SK-N-SH (cell line): ENCODE measurements around the gene CACNB3. TPM values are rescaled to one million over a fixed set of nuclear protein-coding genes. Genes with fewer than 3 reads are reported as not detected.
A peak's percentile ranks its signal among the peaks of the same experiment; 100 is the strongest.

Source experiments
- CTCF ChIA-PET: fragments of 300-600, 350-600 bp; formaldehyde crosslinking; extraction: SDS; loops from one replicate; lab custom pipeline; 2021; lab: Yijun Ruan, JAX
- POLR2A ChIA-PET: fragments of 350-600 bp; sonication (Branson Sonifier 250); formaldehyde crosslinking; extraction: SDS; loops from one replicate; lab custom pipeline; 2020; ENCODE audit warnings: antibody characterized with exemption, inconsistent platforms; lab: Yijun Ruan, JAX
- DNase-seq: peaks from one replicate; pipeline ENCODE4 v3.0.0; 2012
- H2AFZ ChIP-seq: fragments of 200-600 bp; sonication (generic); 2 replicates; pipeline ENCODE4 v1.8.1; 2016; ENCODE audit warnings: antibody characterized with exemption, mild to moderate bottlenecking, low read depth
- H3F3A ChIP-seq: fragments of 200-600 bp; sonication (generic); replicated peaks from 2 replicates; pipeline ENCODE3; 2016; ENCODE audit warnings: antibody characterized with exemption, mild to moderate bottlenecking; ENCODE audit not compliant: insufficient read depth
- H3K27ac ChIP-seq, 2 experiments: fragments of 200-500 bp in 1 of 2; fragments of 200-600 bp in 1 of 2; sonication (Bioruptor generic) in 1 of 2; sonication (generic), shearing (Covaris generic) in 1 of 2; 2 replicates each; pipeline versions ENCODE4 v1.5.1 to v1.6.1; 2014 to 2016; ENCODE audit warnings: low read depth in 2 of 2, inconsistent platforms in 1 of 2, low read length in 1 of 2, mild to moderate bottlenecking in 1 of 2, mixed read lengths in 1 of 2
- H3K27me3 ChIP-seq: fragments of 200-600 bp; sonication (generic), shearing (Covaris generic); 2 replicates; pipeline ENCODE4 v1.6.1; 2016; ENCODE audit warnings: mixed run types; ENCODE audit not compliant: insufficient read depth
- H3K36me3 ChIP-seq, 2 experiments: fragments of 200-500 bp in 1 of 2; fragments of 200-600 bp in 1 of 2; sonication (Bioruptor generic) in 1 of 2; sonication (generic) in 1 of 2; replicated peaks in 1 of 2; 2 replicates each; pipeline versions ENCODE3 to v1.5.1; 2014 to 2016; ENCODE audit warnings: low read length in 1 of 2, mild to moderate bottlenecking in 1 of 2; ENCODE audit not compliant: insufficient read depth in 2 of 2, control insufficient read depth in 1 of 2
- H3K4me1 ChIP-seq, 2 experiments: fragments of 200-500 bp in 1 of 2; fragments of 200-600 bp in 1 of 2; sonication (Bioruptor generic) in 1 of 2; sonication (generic), shearing (Covaris generic) in 1 of 2; 2 replicates each; pipeline versions ENCODE4 v1.5.1 to v1.6.1; 2014 to 2016; ENCODE audit warnings: low read depth in 1 of 2, low read length in 1 of 2, mixed run types in 1 of 2; ENCODE audit not compliant: insufficient read depth in 2 of 2, control insufficient read depth in 1 of 2
- H3K4me2 ChIP-seq: fragments of 200-600 bp; sonication (generic), shearing (Covaris generic); 2 replicates; pipeline ENCODE4 v1.6.1; 2017; ENCODE audit warnings: mixed run types
- H3K4me3 ChIP-seq, 2 experiments: fragments of 200-500 bp in 1 of 2; fragments of 200-600 bp in 1 of 2; sonication (Bioruptor generic) in 1 of 2; sonication (generic), shearing (Covaris generic) in 1 of 2; 2 replicates each; pipeline versions ENCODE4 v1.5.1 to v1.8.1; 2014 to 2016; ENCODE audit warnings: low read depth in 2 of 2, inconsistent platforms in 1 of 2, low read length in 1 of 2, mild to moderate bottlenecking in 1 of 2, mixed read lengths in 1 of 2, moderate library complexity in 1 of 2
- H3K79me2 ChIP-seq: fragments of 200-600 bp; sonication (generic); 2 replicates; pipeline ENCODE4 v1.8.1; 2017; ENCODE audit warnings: mild to moderate bottlenecking; ENCODE audit not compliant: insufficient read depth
- H3K9ac ChIP-seq: fragments of 200-600 bp; sonication (generic); 2 replicates; pipeline ENCODE4 v1.6.1; 2017; ENCODE audit warnings: mixed run types
- H3K9me2 ChIP-seq: fragments of 200-600 bp; sonication (generic); 2 replicates; pipeline ENCODE4 v1.6.1; 2017; ENCODE audit warnings: mixed run types
- H3K9me3 ChIP-seq: fragments of 200-600 bp; sonication (generic); 2 replicates; pipeline ENCODE4 v1.6.1; 2017; ENCODE audit warnings: mixed run types, mild to moderate bottlenecking, moderate library complexity
- H4K20me1 ChIP-seq: fragments of 200-600 bp; sonication (generic); 2 replicates; pipeline ENCODE4 v1.6.1; 2017; ENCODE audit warnings: mild to moderate bottlenecking, mixed run types; ENCODE audit not compliant: insufficient read depth
- CHD2 ChIP-seq: fragments of 150-350 bp; IDR thresholded peaks from 2 replicates; pipeline ENCODE4 v1.6.1; 2018; ENCODE audit warnings: low read length; ENCODE audit not compliant: partially characterized antibody
- EZH2phosphoT487 ChIP-seq: fragments of 200-600 bp; sonication (generic); IDR thresholded peaks from 2 replicates; pipeline ENCODE4 v1.6.1; 2017; ENCODE audit warnings: low read depth, mixed run types, mild to moderate bottlenecking, antibody characterized with exemption, moderate library complexity, borderline replicate concordance
- FOSL2 ChIP-seq: IDR thresholded peaks from 2 replicates; pipeline ENCODE4 v1.4.0; 2012; ENCODE audit warnings: low read depth, mild to moderate bottlenecking, moderate library complexity, borderline replicate concordance
- FOXM1 ChIP-seq: IDR thresholded peaks from 2 replicates; pipeline ENCODE4 v1.4.0; 2012; ENCODE audit warnings: low read depth, mild to moderate bottlenecking
- JUND ChIP-seq: IDR thresholded peaks from 2 replicates; pipeline ENCODE4 v1.4.0; 2012
- MEF2A ChIP-seq: IDR thresholded peaks from 2 replicates; pipeline ENCODE4 v1.4.0; 2012; ENCODE audit warnings: low read depth, borderline replicate concordance
- NFIC ChIP-seq: IDR thresholded peaks from 2 replicates; pipeline ENCODE4 v1.4.0; 2012; ENCODE audit warnings: borderline replicate concordance
- NRF1 ChIP-seq: IDR thresholded peaks from 2 replicates; pipeline ENCODE4 v1.6.1; 2012; ENCODE audit warnings: low read depth, mild to moderate bottlenecking, low read length
- RAD21 ChIP-seq: IDR thresholded peaks from 2 replicates; pipeline ENCODE4 v1.6.1; 2012; ENCODE audit warnings: mild to moderate bottlenecking, low read length
- RCOR1 ChIP-seq: fragments of 150-350 bp; IDR thresholded peaks from 2 replicates; pipeline ENCODE4 v1.6.1; 2017; ENCODE audit warnings: antibody characterized with exemption, low read length
- RFX5 ChIP-seq: IDR thresholded peaks from 2 replicates; pipeline ENCODE4 v1.6.1; 2012; ENCODE audit warnings: mild to moderate bottlenecking, improper control_type of control experiment, low read length
- RXRA ChIP-seq: IDR thresholded peaks from 2 replicates; pipeline ENCODE4 v1.4.0; 2012; ENCODE audit warnings: low read depth, mild to moderate bottlenecking, borderline replicate concordance
- SMC3 ChIP-seq: IDR thresholded peaks from 2 replicates; pipeline ENCODE4 v1.6.1; 2012; ENCODE audit warnings: low read depth, low read length, improper control_type of control experiment
- TAF1 ChIP-seq: IDR thresholded peaks from 2 replicates; pipeline ENCODE4 v1.6.1; 2012; ENCODE audit warnings: low read depth, mild to moderate bottlenecking, low read length, moderate library complexity, borderline replicate concordance
- TCF12 ChIP-seq: IDR thresholded peaks from 2 replicates; pipeline ENCODE4 v1.4.0; 2012
- TEAD4 ChIP-seq: IDR thresholded peaks from 2 replicates; pipeline ENCODE4 v1.4.0; 2012; ENCODE audit warnings: mild to moderate bottlenecking, borderline replicate concordance; ENCODE audit not compliant: insufficient read depth
- USF1 ChIP-seq: IDR thresholded peaks from 2 replicates; pipeline ENCODE4 v1.4.0; 2012; ENCODE audit warnings: low read depth, borderline replicate concordance
- YY1 ChIP-seq: IDR thresholded peaks from 2 replicates; pipeline ENCODE4 v1.4.0; 2012; ENCODE audit warnings: low read depth, mild to moderate bottlenecking
- WGBS: methylation state at CpG from one replicate; pipeline ENCODE4 v1.1.6; 2017; ENCODE audit warnings: low lambda C conversion rate; 5-methylcytosine and 5-hydroxymethylcytosine counted together
- polyA plus RNA-seq, 3 experiments: library from polyadenylated mRNA; depleted of rRNA; stranded (reverse); fragments of >200 nt; gene quantifications; 2 replicates each; pipeline ENCODE4 v1.2.3, GENCODE V29; 2012
- TF ChIP-seq, protein P1 (sequence below): IDR thresholded peaks from 2 replicates; pipeline ENCODE4 v1.4.0; 2012; ENCODE audit warnings: low read depth
- TF ChIP-seq, protein P2 (sequence below): IDR thresholded peaks from 2 replicates; pipeline ENCODE4 v1.6.1; 2012; ENCODE audit warnings: mild to moderate bottlenecking, low read depth, low read length, moderate library complexity
- TF ChIP-seq, protein P3 (sequence below): fragments of 150-350 bp; IDR thresholded peaks from 2 replicates; pipeline ENCODE4 v1.6.1; 2016; ENCODE audit warnings: mild to moderate bottlenecking, low read depth, low read length

Gene CACNB3
- polyA plus RNA-seq, 1 of the 3 experiments (the other 2 are of a cell fraction), result 34.6 TPM

DNA sequence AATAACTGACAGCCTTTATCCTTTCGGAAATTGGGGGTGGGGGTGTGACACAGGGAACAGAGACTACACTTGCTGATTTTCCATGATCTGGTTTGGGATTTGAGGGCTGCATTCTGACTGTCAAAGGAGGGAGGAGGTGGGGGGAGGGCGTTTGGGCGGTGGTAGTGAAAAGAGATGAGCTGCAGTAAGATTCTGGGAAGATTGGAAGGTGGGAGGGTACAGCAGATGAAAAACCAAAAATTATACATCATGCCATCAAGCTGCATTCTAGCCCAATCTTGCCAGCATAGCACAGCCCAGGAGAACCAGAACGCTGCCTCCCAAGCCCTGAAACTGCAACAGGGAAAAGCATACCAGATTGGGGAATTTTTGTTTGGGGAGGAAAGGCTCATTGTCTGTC lies 45.0 kb downstream of the CACNB3 start:
- POLR2A ChIA-PET, result no interaction called here
- TF ChIP-seq NFIC, result no peak
- TF ChIP-seq JUND, result no peak
- TF ChIP-seq RFX5, result no peak
- TF ChIP-seq EZH2phosphoT487, result no peak
- TF ChIP-seq YY1, result no peak
- TF ChIP-seq SMC3, result no peak
- TF ChIP-seq RXRA, result no peak
- no peak for TF ChIP-seq FOSL2
- no peak for TF ChIP-seq NRF1

DNA sequence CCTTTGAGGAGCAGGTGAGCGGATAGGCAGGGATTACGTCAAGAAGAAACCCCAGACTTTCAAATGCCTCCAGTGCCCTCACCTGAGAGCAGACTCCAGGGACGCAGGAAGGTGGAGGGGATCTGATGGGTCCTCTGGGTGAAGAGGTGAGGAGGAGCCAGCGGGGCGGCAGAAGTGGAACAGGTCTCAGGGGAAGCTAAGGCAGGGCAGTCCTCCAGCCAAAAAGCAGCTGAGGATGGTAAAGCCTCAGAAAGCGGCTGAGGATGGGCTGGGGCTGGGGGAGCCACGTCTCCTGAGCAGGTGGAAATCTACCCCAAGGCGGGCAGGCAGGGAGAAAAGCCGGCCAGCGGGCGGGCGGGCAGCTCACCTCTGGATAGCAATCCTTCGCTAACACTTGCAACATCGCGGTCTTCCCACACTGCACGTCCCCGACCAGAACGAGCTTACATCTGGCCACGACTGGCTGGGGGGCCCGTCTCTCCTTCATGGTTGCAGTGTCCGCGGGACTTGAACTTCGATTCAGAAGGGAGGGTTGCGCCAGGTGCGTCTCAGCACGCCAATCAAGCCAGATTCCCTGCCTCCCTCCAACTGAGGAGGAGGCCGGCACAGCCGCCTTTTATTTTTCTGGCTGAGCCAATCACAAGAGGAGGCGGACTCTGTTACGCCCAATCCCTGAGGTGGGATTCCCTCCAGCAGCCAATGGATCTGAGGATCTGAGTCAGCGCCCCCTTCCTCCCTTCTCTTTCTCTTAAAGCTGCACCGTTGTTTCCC lies 47.2 kb downstream of the CACNB3 start, which contains the start of gene RND1:
RND1 (minus strand) TSS at position 590 of the 771 bp plus-strand sequence; CDS start at position 487, 103 bp downstream.
- H3K9ac ChIP-seq, result peak within 1 kb of the TSS; percentile 26; the same call in 1 of the 2 replicates
- POLR2A ChIA-PET, result interaction anchor here (0.6 to 1.8 kb wide), 12 partner anchors 9 to 93 kb away, joined by 3 to 19 read pairs (median 6); partner anchors contain the start of gene DDX23
- H3K36me3 ChIP-seq, result no peaks in the 10 kb centered on the region
- H2AFZ ChIP-seq, result peak within 1 kb of the TSS; percentile 81
- H3K4me2 ChIP-seq, result peak within 1 kb of the TSS; percentile 93
- CTCF ChIA-PET, result interaction anchor here (0.7 to 34.8 kb wide), 12 partner anchors 8 to 131 kb away, joined by 3 to 667 read pairs (median 5); partner anchors contain the start of genes DDX23 and WNT1
- peak within 1 kb of the TSS; percentile 62 to 92 for H3K4me3 ChIP-seq
- no peaks in the 10 kb centered on the region for H3F3A ChIP-seq
- no peaks in the 10 kb centered on the region for H3K9me2 ChIP-seq
- no peaks in the 10 kb centered on the region for H3K9me3 ChIP-seq
- no peak within 1 kb of the TSS; a peak in 1 of 4 replicates for H3K27ac ChIP-seq
- peaks cover 16% of the 10 kb centered on the region for H3K27me3 ChIP-seq
- WGBS, result 3% methylated on average over 16 of the region's 32 CpGs
- peak; percentile 94 for DNase-seq
- no peaks in the 10 kb centered on the region for H3K79me2 ChIP-seq
- peaks cover 0 to 9% of the 10 kb centered on the region in 2 experiments; a peak in 1 of 4 replicates for H3K4me1 ChIP-seq
- H4K20me1 ChIP-seq, result no peaks in the 10 kb centered on the region
- no peak for TF ChIP-seq CHD2
- TF ChIP-seq FOXM1, result no peak
- no peak for TF ChIP-seq USF1
- no peak for TF ChIP-seq TEAD4
- TF ChIP-seq TAF1, result peak; percentile 86
- TF ChIP-seq SMC3, result no peak
- TF ChIP-seq, protein P1, sequence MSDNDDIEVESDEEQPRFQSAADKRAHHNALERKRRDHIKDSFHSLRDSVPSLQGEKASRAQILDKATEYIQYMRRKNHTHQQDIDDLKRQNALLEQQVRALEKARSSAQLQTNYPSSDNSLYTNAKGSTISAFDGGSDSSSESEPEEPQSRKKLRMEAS, result 0 out of 2 replicates have a peak, but pooled peaks have one; percentile 21
- TF ChIP-seq, protein P2, sequence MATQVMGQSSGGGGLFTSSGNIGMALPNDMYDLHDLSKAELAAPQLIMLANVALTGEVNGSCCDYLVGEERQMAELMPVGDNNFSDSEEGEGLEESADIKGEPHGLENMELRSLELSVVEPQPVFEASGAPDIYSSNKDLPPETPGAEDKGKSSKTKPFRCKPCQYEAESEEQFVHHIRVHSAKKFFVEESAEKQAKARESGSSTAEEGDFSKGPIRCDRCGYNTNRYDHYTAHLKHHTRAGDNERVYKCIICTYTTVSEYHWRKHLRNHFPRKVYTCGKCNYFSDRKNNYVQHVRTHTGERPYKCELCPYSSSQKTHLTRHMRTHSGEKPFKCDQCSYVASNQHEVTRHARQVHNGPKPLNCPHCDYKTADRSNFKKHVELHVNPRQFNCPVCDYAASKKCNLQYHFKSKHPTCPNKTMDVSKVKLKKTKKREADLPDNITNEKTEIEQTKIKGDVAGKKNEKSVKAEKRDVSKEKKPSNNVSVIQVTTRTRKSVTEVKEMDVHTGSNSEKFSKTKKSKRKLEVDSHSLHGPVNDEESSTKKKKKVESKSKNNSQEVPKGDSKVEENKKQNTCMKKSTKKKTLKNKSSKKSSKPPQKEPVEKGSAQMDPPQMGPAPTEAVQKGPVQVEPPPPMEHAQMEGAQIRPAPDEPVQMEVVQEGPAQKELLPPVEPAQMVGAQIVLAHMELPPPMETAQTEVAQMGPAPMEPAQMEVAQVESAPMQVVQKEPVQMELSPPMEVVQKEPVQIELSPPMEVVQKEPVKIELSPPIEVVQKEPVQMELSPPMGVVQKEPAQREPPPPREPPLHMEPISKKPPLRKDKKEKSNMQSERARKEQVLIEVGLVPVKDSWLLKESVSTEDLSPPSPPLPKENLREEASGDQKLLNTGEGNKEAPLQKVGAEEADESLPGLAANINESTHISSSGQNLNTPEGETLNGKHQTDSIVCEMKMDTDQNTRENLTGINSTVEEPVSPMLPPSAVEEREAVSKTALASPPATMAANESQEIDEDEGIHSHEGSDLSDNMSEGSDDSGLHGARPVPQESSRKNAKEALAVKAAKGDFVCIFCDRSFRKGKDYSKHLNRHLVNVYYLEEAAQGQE, result no peak
- TF ChIP-seq JUND, result no peak
- no peak for TF ChIP-seq MEF2A
- peak; percentile 83; the same call in 1 of the 2 replicates for TF ChIP-seq RFX5
- TF ChIP-seq FOSL2, result no peak
- TF ChIP-seq, protein P3, sequence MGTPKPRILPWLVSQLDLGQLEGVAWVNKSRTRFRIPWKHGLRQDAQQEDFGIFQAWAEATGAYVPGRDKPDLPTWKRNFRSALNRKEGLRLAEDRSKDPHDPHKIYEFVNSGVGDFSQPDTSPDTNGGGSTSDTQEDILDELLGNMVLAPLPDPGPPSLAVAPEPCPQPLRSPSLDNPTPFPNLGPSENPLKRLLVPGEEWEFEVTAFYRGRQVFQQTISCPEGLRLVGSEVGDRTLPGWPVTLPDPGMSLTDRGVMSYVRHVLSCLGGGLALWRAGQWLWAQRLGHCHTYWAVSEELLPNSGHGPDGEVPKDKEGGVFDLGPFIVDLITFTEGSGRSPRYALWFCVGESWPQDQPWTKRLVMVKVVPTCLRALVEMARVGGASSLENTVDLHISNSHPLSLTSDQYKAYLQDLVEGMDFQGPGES, result no peak; the same call in 1 of the 2 replicates
- TF ChIP-seq TCF12, result no peak
- no peak for TF ChIP-seq RAD21
- TF ChIP-seq EZH2phosphoT487, result no peak
- no peak for TF ChIP-seq RCOR1

More for the DNA sequence above, 45.0 kb downstream of the CACNB3 start:
- Histone ChIP-seq H2AFZ (no peak overlapping the region), H3K4me3 (no peak overlapping the region), H3K4me2 (no peak overlapping the region), H3K9ac (no peak overlapping the region), H3K4me1 (peaks cover 0 to 9% of the 10 kb centered on the region in 2 experiments; a peak in 1 of 4 replicates), H3K9me2 (no peaks in the 10 kb centered on the region), H4K20me1 (no peaks in the 10 kb centered on the region), H3K9me3 (no peaks in the 10 kb centered on the region), H3K27ac (no peak overlapping the region), H3F3A (no peaks in the 10 kb centered on the region), H3K27me3 (peaks cover 16% of the 10 kb centered on the region), H3K79me2 (no peaks in the 10 kb centered on the region), H3K36me3 (no peaks in the 10 kb centered on the region)
- CTCF ChIA-PET, result interaction anchor here (8.1 to 34.8 kb wide), 2 partner anchors 10 to 22 kb away, joined by 95 to 667 read pairs; partner anchors contain the start of gene DDX23
- no peak for DNase-seq
- WGBS, result 54% methylated on average over 4 of the region's 4 CpGs
